ES-I3 (cell line): ENCODE results near the gene PRR5L.
"Not testable (repeated sequence)": the region's sequence is repeated elsewhere in the genome, so short reads cannot be mapped to it uniquely, and the experiment has no call there.

Experiments
- H3K36me3 ChIP-seq: 2 replicates; pipeline ENCODE4 v1.6.1; 2013; ENCODE audit warnings: mild to moderate bottlenecking, low read length, control low read depth, moderate library complexity; ENCODE audit not compliant: insufficient read depth
- H3K4me1 ChIP-seq: 2 replicates; pipeline ENCODE4 v1.6.1; 2013; ENCODE audit warnings: mild to moderate bottlenecking, control low read depth, low read length; ENCODE audit not compliant: insufficient read depth
- H3K9ac ChIP-seq: 2 replicates; pipeline ENCODE4 v1.6.1; 2013; ENCODE audit warnings: low read depth, mild to moderate bottlenecking, low read length, moderate library complexity
- H3K9me3 ChIP-seq: 2 replicates; pipeline ENCODE4 v1.6.1; 2013; ENCODE audit warnings: mild to moderate bottlenecking, low read length, moderate library complexity; ENCODE audit not compliant: control insufficient read depth, insufficient read depth

PRR5L gene

GRCh38 chr11:36300650-36301049, 4.6 kb downstream of the PRR5L start:
- Histone ChIP-seq H3K36me3 (no peaks in the 10 kb centered on the region), H3K9ac (no peak overlapping the region), H3K9me3 (no peaks in the 10 kb centered on the region), H3K4me1 (no peaks in the 10 kb centered on the region)

DNA sequence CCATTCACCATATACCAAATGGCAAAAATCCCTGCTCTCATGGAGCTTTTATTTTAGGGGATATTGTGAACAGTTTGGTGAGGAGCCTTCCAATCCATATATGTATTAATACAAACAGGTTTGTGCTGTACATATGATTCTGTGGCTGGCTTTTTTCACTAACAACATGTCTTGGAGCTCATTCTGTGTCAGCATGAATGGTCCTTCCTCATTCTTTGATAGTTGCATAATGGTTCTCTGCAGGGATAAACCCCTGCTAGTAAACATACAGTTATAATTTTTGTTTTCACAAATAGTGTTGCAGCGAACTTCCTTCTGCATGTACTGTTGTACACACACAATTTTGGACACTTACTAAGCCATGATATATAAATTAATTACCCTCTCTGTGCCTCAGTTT, 8.3 kb downstream of the PRR5L start:
- Histone ChIP-seq H3K9me3 (no peaks in the 10 kb centered on the region), H3K9ac (no peak overlapping the region), H3K4me1 (no peaks in the 10 kb centered on the region), H3K36me3 (no peaks in the 10 kb centered on the region)

DNA sequence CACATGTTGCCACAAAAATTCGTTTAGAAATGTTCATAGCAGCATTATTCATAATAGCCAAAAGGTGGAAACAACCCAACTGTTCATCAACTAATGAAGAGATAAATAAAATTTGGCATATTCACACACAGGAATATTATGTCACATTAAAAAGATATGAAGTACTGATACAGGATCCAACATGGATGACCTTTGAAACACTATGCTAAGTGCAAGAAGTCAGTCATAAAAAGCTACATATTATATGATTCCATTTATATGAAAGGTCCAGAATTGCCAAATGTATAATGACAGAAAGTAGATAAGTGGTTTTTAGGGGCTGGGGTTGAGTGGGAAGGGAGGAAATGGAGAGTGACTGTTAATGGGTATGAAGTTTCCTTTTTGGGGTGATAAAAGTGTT, 9.0 kb downstream of the PRR5L start:
- no peaks in the 10 kb centered on the region for H3K36me3 ChIP-seq
- H3K9me3 ChIP-seq, result no peaks in the 10 kb centered on the region
- no peak overlapping the region for H3K9ac ChIP-seq
- no peaks in the 10 kb centered on the region for H3K4me1 ChIP-seq

DNA sequence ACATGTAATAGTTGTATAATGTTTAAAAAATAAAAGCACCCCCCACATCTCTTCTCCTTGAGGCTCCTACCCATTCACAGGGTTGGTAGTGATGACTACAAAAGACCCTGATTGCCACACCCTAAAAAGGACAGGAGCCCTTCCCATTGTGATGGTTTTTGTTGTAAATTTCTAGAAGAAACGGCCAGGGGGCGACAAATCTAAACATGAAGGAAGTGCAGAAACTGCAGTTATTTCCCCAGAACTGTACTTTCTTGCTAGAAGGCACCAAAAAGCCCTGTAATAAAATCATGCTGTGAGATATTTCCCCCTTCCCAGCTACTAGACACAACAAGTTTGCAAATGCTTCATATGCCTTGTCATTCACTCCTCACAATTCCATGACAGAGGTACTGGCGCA, 10.8 kb downstream of the PRR5L start:
- H3K36me3 ChIP-seq, result no peaks in the 10 kb centered on the region
- no peaks in the 10 kb centered on the region for H3K9me3 ChIP-seq
- no peaks in the 10 kb centered on the region for H3K4me1 ChIP-seq
- H3K9ac ChIP-seq, result no peak overlapping the region

DNA sequence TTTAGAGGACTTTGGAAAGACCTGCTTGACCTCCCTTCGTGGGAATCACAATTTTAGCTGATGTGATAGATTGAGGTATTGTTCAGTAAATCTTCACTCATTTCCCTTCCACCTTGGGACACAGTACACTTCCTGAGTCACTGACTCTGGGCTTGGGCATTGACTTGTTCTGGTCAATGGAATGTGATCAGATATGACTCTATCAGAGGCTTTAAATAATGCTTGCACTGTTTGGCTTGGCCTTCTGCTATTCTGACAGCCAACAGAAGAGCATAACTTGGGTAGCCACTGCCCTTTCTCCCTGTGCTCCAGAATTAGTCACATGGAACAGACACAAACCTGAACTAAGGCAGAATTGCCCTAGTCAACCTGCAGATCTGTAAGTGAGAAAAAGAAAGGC, 12.5 kb downstream of the PRR5L start:
- no peak overlapping the region for H3K9ac ChIP-seq
- H3K36me3 ChIP-seq, result no peaks in the 10 kb centered on the region
- H3K4me1 ChIP-seq, result no peaks in the 10 kb centered on the region
- no peaks in the 10 kb centered on the region for H3K9me3 ChIP-seq

- H3K36me3 ChIP-seq, result no peaks in the 10 kb centered on the region
- no peak overlapping the region for H3K9ac ChIP-seq
- no peaks in the 10 kb centered on the region for H3K4me1 ChIP-seq
- no peaks in the 10 kb centered on the region for H3K9me3 ChIP-seq
Observed at GRCh38 chr11:36309779-36310178, 13.7 kb downstream of the PRR5L start.

DNA sequence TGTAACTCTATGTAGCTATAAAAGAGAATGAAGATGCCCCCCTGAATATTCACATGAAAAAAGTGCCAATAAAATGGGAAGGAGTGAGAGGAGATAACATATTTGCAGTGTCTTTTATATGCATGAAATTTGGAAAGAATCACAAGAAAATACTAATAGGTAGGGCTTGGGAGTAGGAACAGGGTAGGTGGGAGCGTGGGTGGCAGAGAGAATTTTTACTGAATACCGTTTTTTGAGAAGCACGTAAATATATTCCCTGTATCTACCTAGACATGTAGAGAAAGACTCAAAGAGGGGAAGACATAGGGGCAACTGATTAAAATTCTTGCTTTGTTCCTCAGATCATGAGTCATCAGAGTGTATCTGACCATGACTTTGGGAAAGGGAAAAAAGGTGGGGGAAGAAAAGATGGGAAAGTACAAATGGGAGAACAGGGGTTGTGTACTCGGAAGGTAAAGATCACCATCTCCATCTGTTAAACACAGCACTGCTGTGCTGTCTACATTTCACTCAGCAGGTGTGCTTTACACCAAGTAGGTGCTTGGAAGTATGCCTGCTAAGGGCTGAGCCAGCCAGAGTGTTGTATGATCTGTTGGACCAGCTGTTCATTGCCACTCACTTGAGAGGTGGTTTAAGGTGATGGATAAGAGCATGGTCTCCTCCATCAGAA, 16.0 kb downstream of the PRR5L start:
- H3K9me3 ChIP-seq, result no peaks in the 10 kb centered on the region
- H3K4me1 ChIP-seq, result no peaks in the 10 kb centered on the region
- no peak overlapping the region for H3K9ac ChIP-seq
- H3K36me3 ChIP-seq, result no peaks in the 10 kb centered on the region

- Histone ChIP-seq H3K4me1 (no peaks in the 10 kb centered on the region), H3K9me3 (no peaks in the 10 kb centered on the region)
Observed at GRCh38 chr11:36312611-36313472, 16.8 kb downstream of the PRR5L start.

GRCh38 chr11:36313750-36314433, 17.8 kb downstream of the PRR5L start:
- H3K9ac ChIP-seq, result no peak overlapping the region
- H3K9me3 ChIP-seq, result no peaks in the 10 kb centered on the region
- peaks cover under 1% of the 10 kb centered on the region; the same call in 1 of the 2 replicates for H3K4me1 ChIP-seq
- H3K36me3 ChIP-seq, result no peaks in the 10 kb centered on the region

More at GRCh38 chr11:36312611-36313472, 16.8 kb downstream of the PRR5L start:
- no peak overlapping the region for H3K9ac ChIP-seq
- H3K36me3 ChIP-seq, result no peaks in the 10 kb centered on the region

DNA sequence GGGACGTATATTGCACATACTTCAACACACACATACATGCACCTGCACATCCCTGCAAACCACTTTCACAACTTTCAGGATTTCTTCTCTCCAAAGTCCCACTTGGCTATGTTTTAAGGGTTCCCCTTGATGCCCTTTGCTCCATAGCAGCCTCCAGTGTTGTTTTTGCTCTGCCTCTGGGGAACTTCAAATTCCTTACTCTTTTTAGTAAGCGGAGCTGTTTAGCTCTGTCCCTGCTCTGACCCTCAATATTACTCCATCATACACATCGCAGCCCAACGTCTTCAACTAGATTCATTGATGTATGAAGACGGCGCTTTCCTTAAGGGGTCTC, 18.3 kb downstream of the PRR5L start:
- H3K4me1 ChIP-seq, result peaks cover 5% of the 10 kb centered on the region; the same call in 1 of the 2 replicates
- no peaks in the 10 kb centered on the region for H3K36me3 ChIP-seq
- H3K9me3 ChIP-seq, result no peaks in the 10 kb centered on the region
- H3K9ac ChIP-seq, result no peak overlapping the region

GRCh38 chr11:36316049-36316448, 20.0 kb downstream of the PRR5L start:
- H3K9me3 ChIP-seq, result no peaks in the 10 kb centered on the region

GRCh38 chr11:36317992-36318391, 21.9 kb downstream of the PRR5L start:
- Histone ChIP-seq H3K4me1 (peaks cover 7% of the 10 kb centered on the region; the same call in 1 of the 2 replicates), H3K9ac (no peak overlapping the region), H3K9me3 (no peaks in the 10 kb centered on the region), H3K36me3 (no peaks in the 10 kb centered on the region)

More at GRCh38 chr11:36316049-36316448, 20.0 kb downstream of the PRR5L start:
- Histone ChIP-seq H3K9ac (no peak overlapping the region), H3K4me1 (peaks cover 7% of the 10 kb centered on the region; the same call in 1 of the 2 replicates), H3K36me3 (no peaks in the 10 kb centered on the region)

GRCh38 chr11:36324956-36325355, 28.9 kb downstream of the PRR5L start:
- not testable (repeated sequence) for H3K36me3 ChIP-seq, H3K9me3 ChIP-seq, H3K9ac ChIP-seq, H3K4me1 ChIP-seq

- not testable (repeated sequence) for H3K4me1 ChIP-seq, H3K36me3 ChIP-seq, H3K9ac ChIP-seq, H3K9me3 ChIP-seq
Observed at GRCh38 chr11:36325403-36325802, 29.3 kb downstream of the PRR5L start.
